Endothelial cell of umbilical vein (primary cell): ENCODE results near the gene CD200. TPM values are rescaled to one million over a fixed set of nuclear protein-coding genes. Genes with fewer than 3 reads are reported as not detected.

ENCODE experiments used
- BruUV-seq: library from RNA; stranded (reverse); fragments of 400-500 nt; replicated peaks from 2 replicates; lab custom pipeline; 2021; lab: Mats Ljungman, UMichigan
- CTCF ChIA-PET: fragments of 300-600, 350-600 bp; sonication (Branson Sonifier 250); formaldehyde crosslinking; loops from one replicate; lab custom pipeline; 2021; ENCODE audit warnings: antibody characterized with exemption, inconsistent platforms; lab: Charles Lee
- POLR2A ChIA-PET: fragments of 300-600, 350-600 bp; sonication (Branson Sonifier 250); formaldehyde crosslinking; loops from one replicate; lab custom pipeline; 2021; ENCODE audit warnings: antibody characterized with exemption, inconsistent platforms; lab: Charles Lee
- DNase-seq: peaks from one replicate; pipeline ENCODE4 v3.0.0-alpha.2; 2011; ENCODE audit warnings: low read depth, low spot score
- FAIRE-seq: peaks from 2 replicates; lab custom pipeline; 2011; peaks lifted over from hg19 to GRCh38; lab: Jason Lieb, UNC
- H2AFZ ChIP-seq: 2 replicates; pipeline ENCODE4 v1.6.0; 2012; ENCODE audit warnings: low read depth, low read length, control low read depth, inconsistent platforms
- H3K27ac ChIP-seq: 2 replicates; pipeline ENCODE4 v1.5.1; 2011; ENCODE audit warnings: low read depth, mild to moderate bottlenecking, control low read depth, low read length, moderate library complexity; ENCODE audit not compliant: insufficient read depth
- H3K27me3 ChIP-seq, 2 experiments: 2 replicates each; pipeline versions ENCODE4 v1.6.0 to v1.6.1; 2011; ENCODE audit warnings: low read length in 2 of 2, mixed read lengths in 1 of 2; ENCODE audit not compliant: control insufficient read depth in 2 of 2, insufficient read depth in 2 of 2
- H3K36me3 ChIP-seq, 2 experiments: 2 replicates in 1 of 2; 3 replicates in 1 of 2; pipeline ENCODE4 v1.5.1; 2011; ENCODE audit warnings: low read length in 2 of 2, mild to moderate bottlenecking in 1 of 2, moderate library complexity in 1 of 2; ENCODE audit not compliant: control insufficient read depth in 2 of 2, insufficient read depth in 2 of 2; ENCODE audit errors: extremely low read depth in 1 of 2
- H3K4me1 ChIP-seq: 3 replicates; pipeline ENCODE4 v1.5.1; 2011; ENCODE audit warnings: mild to moderate bottlenecking, low read length; ENCODE audit not compliant: control insufficient read depth, insufficient read depth; ENCODE audit errors: extremely low read depth
- H3K4me2 ChIP-seq: 2 replicates; pipeline ENCODE4 v1.6.1; 2011; ENCODE audit warnings: low read length, control low read depth, mixed read lengths; ENCODE audit not compliant: insufficient read depth
- H3K4me3 ChIP-seq, 3 experiments: fragments of 200-600 bp in 1 of 3; sonication (generic), shearing (Covaris generic) in 1 of 3; replicated peaks in 1 of 3; 2 replicates each; pipeline ENCODE4 v1.5.1; 2011 to 2016; ENCODE audit warnings: control low read depth in 3 of 3, low read length in 3 of 3, mild to moderate bottlenecking in 2 of 3, inconsistent platforms in 1 of 3, low read depth in 1 of 3, moderate library complexity in 1 of 3; ENCODE audit not compliant: insufficient read depth in 1 of 3
- H3K79me2 ChIP-seq: 2 replicates; pipeline ENCODE4 v1.6.0; 2012; ENCODE audit warnings: low read length, inconsistent platforms; ENCODE audit not compliant: control insufficient read depth, insufficient read depth
- H3K9ac ChIP-seq: replicated peaks from 2 replicates; pipeline ENCODE3; 2011; ENCODE audit warnings: low read length, control low read depth; ENCODE audit not compliant: insufficient read depth; ENCODE audit errors: extremely low read depth
- H3K9me1 ChIP-seq: replicated peaks from 3 replicates; pipeline ENCODE4 v1.6.0; 2011; ENCODE audit warnings: mild to moderate bottlenecking, low read length; ENCODE audit not compliant: control insufficient read depth, insufficient read depth; ENCODE audit errors: extremely low read depth
- H3K9me3 ChIP-seq: replicated peaks from 2 replicates; pipeline ENCODE4 v1.5.1; 2012; ENCODE audit warnings: low read length, inconsistent platforms; ENCODE audit not compliant: control insufficient read depth, insufficient read depth
- H4K20me1 ChIP-seq: replicated peaks from 2 replicates; pipeline ENCODE3; 2011; ENCODE audit warnings: mild to moderate bottlenecking, low read length; ENCODE audit not compliant: control insufficient read depth, insufficient read depth; ENCODE audit errors: extremely low read depth
- CTCF ChIP-seq, 2 donors: IDR thresholded peaks; 1 replicate in 1 of 2; 2 replicates in 1 of 2; pipeline ENCODE4 v1.5.1; 2011; ENCODE audit warnings: low read length in 2 of 2, mild to moderate bottlenecking in 2 of 2, moderate library complexity in 2 of 2, control low read depth in 1 of 2, inconsistent platforms in 1 of 2, low read depth in 1 of 2; ENCODE audit not compliant: insufficient read depth in 1 of 2; ENCODE audit errors: extremely low read depth in 1 of 2
- EZH2 ChIP-seq: IDR thresholded peaks from 2 replicates; pipeline ENCODE4 v1.6.1; 2012; ENCODE audit warnings: borderline replicate concordance, low read depth, mild to moderate bottlenecking, moderate library complexity, low read length, inconsistent platforms; ENCODE audit not compliant: severe bottlenecking
- FOS ChIP-seq: IDR thresholded peaks from 2 replicates; pipeline ENCODE4 v1.6.1; 2011; ENCODE audit warnings: mild to moderate bottlenecking, low read length, moderate library complexity, borderline replicate concordance; ENCODE audit not compliant: insufficient read depth
- GATA2 ChIP-seq: IDR thresholded peaks from 2 replicates; pipeline ENCODE4 v1.7.0; 2011; ENCODE audit warnings: low read depth, mild to moderate bottlenecking, moderate library complexity, mixed read lengths, low read length; ENCODE audit not compliant: insufficient read length, insufficient read depth
- JUN ChIP-seq: IDR thresholded peaks from 2 replicates; pipeline ENCODE4 v1.6.1; 2011; ENCODE audit warnings: borderline replicate concordance, low read depth; ENCODE audit not compliant: insufficient read length, insufficient read depth
- MAX ChIP-seq: IDR thresholded peaks from 2 replicates; pipeline ENCODE4 v1.6.1; 2011; ENCODE audit not compliant: insufficient read depth, insufficient read length
- MYC ChIP-seq: IDR thresholded peaks from one replicate; pipeline ENCODE4 v1.6.1; 2011; ENCODE audit warnings: mild to moderate bottlenecking, low read depth, low read length
- POLR2A ChIP-seq: IDR thresholded peaks from 2 replicates; pipeline ENCODE4 v1.6.1; 2012; ENCODE audit warnings: low read depth, mild to moderate bottlenecking, control low read depth, low read length
- POLR2AphosphoS5 ChIP-seq: IDR thresholded peaks from 2 replicates; pipeline ENCODE4 v1.6.1; 2012; ENCODE audit warnings: low read depth, mild to moderate bottlenecking, control low read depth, low read length, moderate library complexity; ENCODE audit not compliant: insufficient read depth
- dilution Hi-C: fragments of 300-500 bp; cut with MboI; formaldehyde crosslinking; loops from one replicate; pipeline ENCODE4 v1.15.0; 2019; ENCODE audit warnings: low sequenced_read_pairs; ENCODE audit not compliant: extremely low pct_ligation_motif_present
- intact Hi-C: fragments of 100-400 bp; cut with micrococcal nuclease; formaldehyde crosslinking; loops from one replicate; pipeline ENCODE4 v1.10.0; 2022
- polyA plus RNA-seq, 4 experiments: library from polyadenylated mRNA; depleted of rRNA in 3 of 4; stranded (reverse) in 3 of 4; unstranded in 1 of 4; fragments of >200 nt; gene quantifications; 2 replicates each; pipeline versions ENCODE4 v1.2.1 to v1.2.3, GENCODE V29; 2011 to 2012; ENCODE audit warnings: missing spikeins in 1 of 4
- total RNA-seq: library from RNA; stranded (reverse); gene quantifications from 2 replicates; pipeline ENCODE4 v1.2.3, GENCODE V29; 2021

The CD200 gene
- total and polyA plus RNA-seq, 2 donors (not counting 3 experiments of a cell fraction or from before 2014, with no cell fraction given), result 8.1 to 8.2 TPM

GRCh38 chr3:112297714-112298113 lies 35.2 kb upstream of the CD200 start:
- Histone ChIP-seq H2AFZ (no peak overlapping the region), H3K4me1 (no peaks in the 10 kb centered on the region), H3K36me3 (no peaks in the 10 kb centered on the region), H3K9me1 (no peaks in the 10 kb centered on the region), H3K9me3 (no peaks in the 10 kb centered on the region), H3K27me3 (no peaks in the 10 kb centered on the region), H3K9ac (no peak overlapping the region), H3K4me2 (no peak overlapping the region), H3K27ac (no peak overlapping the region), H4K20me1 (no peaks in the 10 kb centered on the region), H3K79me2 (no peaks in the 10 kb centered on the region), H3K4me3 (no peak overlapping the region)
- FAIRE-seq, result no peak
- peak; percentile 8 for DNase-seq
- POLR2A ChIA-PET, result no interaction called here
- CTCF ChIA-PET, result interaction anchor here (0.8 kb wide), 1 partner anchor 186 kb away, joined by 6 read pairs; no protein-coding TSS in a partner anchor
- TF ChIP-seq FOS, result no peak
- no peak for TF ChIP-seq POLR2A
- TF ChIP-seq GATA2, result no peak
- no peak for TF ChIP-seq MYC
- no peak for TF ChIP-seq JUN
- intact Hi-C loops (no loop called here), dilution Hi-C loops (no loop called here)
- BruUV-seq, result no TSS peak

- no peaks in the 10 kb centered on the region for H3K9me1 ChIP-seq
- intact Hi-C loops (no loop called here), dilution Hi-C loops (no loop called here)
- H3K79me2 ChIP-seq, result no peaks in the 10 kb centered on the region
- CTCF ChIA-PET, result interaction anchor here (1.2 to 1.6 kb wide), 2 partner anchors 187 to 208 kb away, joined by 3 to 6 read pairs; no protein-coding TSS in a partner anchor
- TF ChIP-seq GATA2 (no peak), MAX (no peak), POLR2AphosphoS5 (no peak), CTCF (IDR thresholded peaks at IDR 0.05; ENCODE audit: extremely low read depth in 1 of 2, insufficient read depth in 1 of 2, low read depth in 1 of 2, low read length in 2 of 2) (no peak), JUN (no peak), FOS (no peak), EZH2 (no peak)
- H3K4me1 ChIP-seq, result peaks cover 2% of the 10 kb centered on the region
- POLR2A ChIA-PET, result no interaction called here
- no peak overlapping the region for H3K4me3 ChIP-seq
- FAIRE-seq, result no peak
- H4K20me1 ChIP-seq, result no peaks in the 10 kb centered on the region
- H3K27ac ChIP-seq, result no peak overlapping the region
- DNase-seq, result no peak
- no peak overlapping the region for H3K9ac ChIP-seq
- BruUV-seq, result no TSS peak
- H3K9me3 ChIP-seq, result no peaks in the 10 kb centered on the region
- no peak overlapping the region for H3K4me2 ChIP-seq
- H3K27me3 ChIP-seq, result no peaks in the 10 kb centered on the region
- no peaks in the 10 kb centered on the region for H3K36me3 ChIP-seq
- H2AFZ ChIP-seq, result no peak overlapping the region
These were observed 34.2 kb upstream of the CD200 start for GRCh38 chr3:112298781-112299180.
